Ascending aorta (tissue), 2 donors: ENCODE measurements around the gene KLK6. TPM values are rescaled to one million over a fixed set of nuclear protein-coding genes. Genes with fewer than 3 reads are reported as not detected.

ENCODE experiments used
- DNase-seq, 2 donors: peaks; one replicate each; pipeline ENCODE4 v3.0.0-alpha.2; 2019; ENCODE audit warnings: low spot score in 2 of 2
- H3K27ac ChIP-seq, 2 donors: fragments of 200-600 bp; sonication (generic); one replicate each; pipeline ENCODE4 v1.5.1; 2016 to 2017; ENCODE audit warnings: mild to moderate bottlenecking in 1 of 2
- H3K27me3 ChIP-seq: fragments of 200-600 bp; sonication (generic); one replicate; pipeline ENCODE4 v1.5.1; 2017
- H3K36me3 ChIP-seq, 2 donors: fragments of 200-600 bp; sonication (generic); one replicate each; pipeline ENCODE4 v1.5.1; 2016
- H3K4me1 ChIP-seq, 2 donors: fragments of 200-600 bp; sonication (generic); one replicate each; pipeline ENCODE4 v1.5.1; 2016 to 2017; ENCODE audit warnings: mild to moderate bottlenecking in 1 of 2
- H3K4me3 ChIP-seq, 2 donors: fragments of 200-600 bp; sonication (generic); one replicate each; pipeline ENCODE4 v1.5.1; 2016 to 2017; ENCODE audit warnings: mild to moderate bottlenecking in 1 of 2
- H3K9me3 ChIP-seq, 2 donors: fragments of 200-600 bp; sonication (generic); one replicate each; pipeline ENCODE4 v1.5.1; 2016
- CTCF ChIP-seq, 3 experiments: fragments of 200-600 bp in 2 of 3; fragments of 450-650 bp in 1 of 3; sonication (generic) in 2 of 3; IDR thresholded peaks; one replicate each; pipeline ENCODE4 v1.5.1; 2016 to 2019; ENCODE audit warnings: antibody characterized with exemption in 3 of 3, mild to moderate bottlenecking in 1 of 3, moderate library complexity in 1 of 3
- intact Hi-C: fragments of 100-400 bp; cut with DNase I; formaldehyde crosslinking; loops from one replicate; pipeline ENCODE4 v1.15.1; 2023
- total RNA-seq: library from RNA; depleted of rRNA; stranded (reverse); fragments of >200 nt; gene quantifications from one replicate; pipeline ENCODE4 v1.1.0, GENCODE V29; 2016

KLK6 gene
- total RNA-seq, 1 donor from 2014 or later, result not detected

GRCh38 chr19:50959731-50960500 lies 9.5 kb downstream of the KLK6 start:
- H3K36me3 ChIP-seq, result no peaks in the 10 kb centered on the region
- TF ChIP-seq CTCF (IDR thresholded peaks at IDR 0.05), result no peak
- H3K9me3 ChIP-seq, result no peaks in the 10 kb centered on the region
- no peak overlapping the region for H3K4me3 ChIP-seq
- H3K4me1 ChIP-seq, result no peaks in the 10 kb centered on the region
- DNase-seq, result no peak
- intact Hi-C loops, result no loop called here
- H3K27me3 ChIP-seq, result no peaks in the 10 kb centered on the region
- no peak overlapping the region for H3K27ac ChIP-seq

GRCh38 chr19:50957587-50957986 lies 11.8 kb downstream of the KLK6 start:
- TF ChIP-seq CTCF (IDR thresholded peaks at IDR 0.05), result no peak
- Histone ChIP-seq H3K4me1 (no peaks in the 10 kb centered on the region), H3K36me3 (no peaks in the 10 kb centered on the region), H3K27ac (no peak overlapping the region), H3K9me3 (no peaks in the 10 kb centered on the region), H3K27me3 (no peaks in the 10 kb centered on the region), H3K4me3 (no peak overlapping the region)
- DNase-seq, result no peak
- intact Hi-C loops, result no loop called here

GRCh38 chr19:50952910-50953309 lies 16.5 kb downstream of the KLK6 start, which contains the start of gene KLK5:
Gene KLK5 (minus strand): TSS chr19:50953038. CDS start chr19:50952657, 381 bp downstream.
- intact Hi-C loops, result no loop called here
- H3K27me3 ChIP-seq, result no peaks in the 10 kb centered on the region
- no peaks in the 10 kb centered on the region for H3K36me3 ChIP-seq
- no peak for DNase-seq
- H3K4me1 ChIP-seq, result no peaks in the 10 kb centered on the region
- H3K9me3 ChIP-seq, result no peaks in the 10 kb centered on the region
- no peak within 1 kb of the TSS for H3K27ac ChIP-seq
- no peak for TF ChIP-seq CTCF (IDR thresholded peaks at IDR 0.05)
- no peak within 1 kb of the TSS for H3K4me3 ChIP-seq

- Histone ChIP-seq H3K4me3 (no peak overlapping the region), H3K27me3 (no peaks in the 10 kb centered on the region), H3K27ac (no peak overlapping the region), H3K9me3 (no peaks in the 10 kb centered on the region), H3K4me1 (no peaks in the 10 kb centered on the region), H3K36me3 (no peaks in the 10 kb centered on the region)
- no peak for DNase-seq
- intact Hi-C loops, result no loop called here
- no peak for TF ChIP-seq CTCF (IDR thresholded peaks at IDR 0.05)
Observed at GRCh38 chr19:50949861-50950260, 19.5 kb downstream of the KLK6 start.

- no peak for DNase-seq
- Histone ChIP-seq H3K4me3 (no peak overlapping the region), H3K9me3 (no peaks in the 10 kb centered on the region), H3K27me3 (no peaks in the 10 kb centered on the region), H3K27ac (no peak overlapping the region), H3K4me1 (no peaks in the 10 kb centered on the region), H3K36me3 (no peaks in the 10 kb centered on the region)
- no peak for TF ChIP-seq CTCF (IDR thresholded peaks at IDR 0.05)
- intact Hi-C loops, result no loop called here
Observed at GRCh38 chr19:50947123-50947522, 22.3 kb downstream of the KLK6 start.
